GM21528 (cell line): ENCODE results near the gene DNAJA2.
A peak's percentile ranks its signal among the peaks of the same experiment; 100 is the strongest.
"Not testable (repeated sequence)": the region's sequence is repeated elsewhere in the genome, so short reads cannot be mapped to it uniquely, and the experiment has no call there.

Experiments
- ATAC-seq: cut with Tn5 transposase; IDR thresholded peaks from one replicate; pipeline ENCODE4 v1.9.1; 2021; ENCODE audit warnings: mild to moderate bottlenecking, moderate library complexity; ENCODE audit not compliant: unreplicated experiment, low FRiP score

Gene DNAJA2

GRCh38 chr16:46975908-46976470 lies 2.5 kb upstream of the DNAJA2 start:
- ATAC-seq, result no peak

GRCh38 chr16:46975165-46975564 lies 1.7 kb upstream of the DNAJA2 start:
- no peak for ATAC-seq

- ATAC-seq, result no peak
These were observed 878 bp upstream of the DNAJA2 start for GRCh38 chr16:46974352-46974751.

GRCh38 chr16:46973996-46974324 lies 486 bp upstream of the DNAJA2 start:
- ATAC-seq, result no peak

GRCh38 chr16:46972429-46973206 lies 856 bp downstream of the DNAJA2 start:
- peak; percentile 51 for ATAC-seq

GRCh38 chr16:46971271-46971670 lies 2.2 kb downstream of the DNAJA2 start:
- ATAC-seq, result no peak

- ATAC-seq, result no peak
These were observed 3.4 kb downstream of the DNAJA2 start for GRCh38 chr16:46970089-46970488.

GRCh38 chr16:46968063-46968435 lies 5.4 kb downstream of the DNAJA2 start:
- ATAC-seq, result no peak

- no peak for ATAC-seq
These were observed 10.8 kb downstream of the DNAJA2 start for GRCh38 chr16:46962629-46963028.

GRCh38 chr16:46961373-46962353 lies 11.8 kb downstream of the DNAJA2 start:
- ATAC-seq, result no peak

- no peak for ATAC-seq
These were observed 18.9 kb downstream of the DNAJA2 start for GRCh38 chr16:46954562-46954961.

- no peak for ATAC-seq
These were observed 23.5 kb downstream of the DNAJA2 start for GRCh38 chr16:46950009-46950408.

GRCh38 chr16:46949241-46949892 lies 24.1 kb downstream of the DNAJA2 start:
- ATAC-seq, result no peak

GRCh38 chr16:46948548-46949166 lies 24.8 kb downstream of the DNAJA2 start:
- no peak for ATAC-seq

GRCh38 chr16:46947900-46948547 lies 25.4 kb downstream of the DNAJA2 start:
- ATAC-seq, result no peak

GRCh38 chr16:46944713-46945112 lies 28.8 kb downstream of the DNAJA2 start:
- not testable (repeated sequence) for ATAC-seq

GRCh38 chr16:46937536-46937935 lies 35.9 kb downstream of the DNAJA2 start:
- ATAC-seq, result no peak

GRCh38 chr16:46932802-46933201 lies 40.7 kb downstream of the DNAJA2 start:
- ATAC-seq, result no peak

GRCh38 chr16:46930861-46931260 lies 42.6 kb downstream of the DNAJA2 start:
- no peak for ATAC-seq
